HepG2 (cell line): Measurements from ENCODE around the gene TMEM61. TPM values are rescaled to one million over a fixed set of nuclear protein-coding genes. Genes with fewer than 3 reads are reported as not detected.
A peak's percentile ranks its signal among the peaks of the same experiment; 100 is the strongest.

Source experiments
- ATAC-seq: fragments of 200-7000 bp; cut with Tn5 transposase; 3 replicates; pipeline ENCODE4 v1.9.1; 2020; ENCODE audit warnings: mild to moderate bottlenecking, moderate library complexity
- BruUV-seq: library from RNA; stranded (reverse); fragments of 400-500 nt; replicated peaks from 2 replicates; lab custom pipeline; 2021; lab: Mats Ljungman, UMichigan
- CTCF ChIA-PET: fragments of 300-600 bp; formaldehyde crosslinking; extraction: SDS; loops from one replicate; lab custom pipeline; 2021; ENCODE audit warnings: low total read pairs, inconsistent platforms, low intra/inter-chr PET ratio; lab: Yijun Ruan, JAX
- POLR2A ChIA-PET: fragments of 350-600 bp; sonication (Branson Sonifier 250); formaldehyde crosslinking; loops from one replicate; lab custom pipeline; 2020; ENCODE audit warnings: antibody characterized with exemption, inconsistent platforms; lab: Yijun Ruan, JAX
- DNase-seq: peaks from one replicate; pipeline ENCODE4 v3.0.0-alpha.2; 2015; ENCODE audit warnings: low spot score
- FAIRE-seq: peaks from 3 replicates; lab custom pipeline; 2011; peaks lifted over from hg19 to GRCh38; lab: Jason Lieb, UNC
- H2AFZ ChIP-seq: one replicate; pipeline ENCODE4 v1.6.1; 2011; ENCODE audit warnings: low read length, inconsistent platforms
- H3K27ac ChIP-seq: fragments of 300-600 bp; 3 replicates; pipeline ENCODE4 v1.8.0; 2011; ENCODE audit warnings: mixed run types, mild to moderate bottlenecking, mixed read lengths, low read length, inconsistent platforms; ENCODE audit not compliant: insufficient read depth; ENCODE audit errors: extremely low read length
- H3K27me3 ChIP-seq, 2 experiments: fragments of 200-600 bp in 1 of 2; 2 replicates in 1 of 2; 3 replicates in 1 of 2; pipeline versions ENCODE4 v1.6.0 to v1.8.0; 2011; ENCODE audit warnings: low read length in 2 of 2, mild to moderate bottlenecking in 2 of 2, moderate library complexity in 2 of 2, inconsistent platforms in 1 of 2; ENCODE audit not compliant: insufficient read depth in 2 of 2, control insufficient read depth in 1 of 2
- H3K36me3 ChIP-seq, 2 experiments: fragments of 200-600 bp in 1 of 2; replicated peaks in 1 of 2; 2 replicates in 1 of 2; 3 replicates in 1 of 2; pipeline versions ENCODE4 v1.5.1 to v1.8.0; 2011; ENCODE audit warnings: low read length in 2 of 2, inconsistent platforms in 1 of 2; ENCODE audit not compliant: insufficient read depth in 2 of 2, control insufficient read depth in 1 of 2
- H3K4me1 ChIP-seq: 2 replicates; pipeline ENCODE4 v1.5.1; 2012; ENCODE audit warnings: low read length, inconsistent platforms; ENCODE audit not compliant: insufficient read depth
- H3K4me2 ChIP-seq: 2 replicates; pipeline ENCODE4 v1.6.0; 2011; ENCODE audit warnings: low read depth, low read length, inconsistent platforms
- H3K4me3 ChIP-seq, 3 experiments: fragments of 200-600 bp in 1 of 3; sonication (generic), shearing (Covaris generic) in 1 of 3; replicated peaks in 1 of 3; 2 replicates each; pipeline ENCODE4 v1.5.1; 2011 to 2016; ENCODE audit warnings: low read length in 3 of 3, inconsistent platforms in 2 of 3, low read depth in 2 of 3, mild to moderate bottlenecking in 2 of 3, control low read depth in 1 of 3, mixed read lengths in 1 of 3; ENCODE audit not compliant: insufficient read depth in 1 of 3
- H3K79me2 ChIP-seq: one replicate; pipeline ENCODE4 v1.6.1; 2011; ENCODE audit warnings: low read length, inconsistent platforms; ENCODE audit not compliant: insufficient read depth
- H3K9ac ChIP-seq: 2 replicates; pipeline ENCODE4 v1.6.0; 2011; ENCODE audit warnings: mild to moderate bottlenecking, low read depth, low read length, inconsistent platforms; ENCODE audit not compliant: insufficient read depth
- H3K9me3 ChIP-seq: 2 replicates; pipeline ENCODE4 v1.5.1; 2012; ENCODE audit warnings: mild to moderate bottlenecking, low read length
- H4K20me1 ChIP-seq: 2 replicates; pipeline ENCODE4 v1.6.0; 2011; ENCODE audit warnings: inconsistent platforms, mild to moderate bottlenecking, low read length, moderate library complexity; ENCODE audit not compliant: insufficient read depth
- FOXK1 ChIP-seq: sonication (generic); formaldehyde crosslinking; IDR thresholded peaks from 2 replicates; pipeline ENCODE4 v1.4.0; 2020; ENCODE audit warnings: low read depth, missing genetic modification reagents, borderline replicate concordance
- NFATC3 ChIP-seq: sonication (generic); formaldehyde crosslinking; IDR thresholded peaks from 2 replicates; pipeline ENCODE4 v1.5.1; 2020; ENCODE audit warnings: mild to moderate bottlenecking, missing genetic modification reagents
- SKIL ChIP-seq: sonication (generic); formaldehyde crosslinking; IDR thresholded peaks from 2 replicates; pipeline ENCODE4 v1.8.0; 2022; ENCODE audit warnings: missing genetic modification reagents, mild to moderate bottlenecking, moderate library complexity, borderline replicate concordance
- TBX2 ChIP-seq: sonication (generic); formaldehyde crosslinking; IDR thresholded peaks from 2 replicates; pipeline ENCODE4 v1.5.0; 2020; ENCODE audit warnings: missing genetic modification reagents, mild to moderate bottlenecking, borderline replicate concordance
- ZNF234 ChIP-seq: sonication (generic); formaldehyde crosslinking; conservative IDR thresholded peaks from 2 replicates; pipeline ENCODE4 v1.5.1; 2020; ENCODE audit warnings: mild to moderate bottlenecking, missing genetic modification reagents
- ZNF30 ChIP-seq: sonication (generic); formaldehyde crosslinking; IDR thresholded peaks from 2 replicates; pipeline ENCODE4 v1.5.0; 2020; ENCODE audit warnings: mild to moderate bottlenecking, missing genetic modification reagents
- whole genome bisulfite sequencing: methylation state at CpG from one replicate; pipeline ENCODE4 v1.1.6; 2017; ENCODE audit warnings: low lambda C conversion rate; 5-methylcytosine and 5-hydroxymethylcytosine counted together
- in situ Hi-C: cut with HindIII; loops from 2 replicates; pipeline ENCODE4 v1.10.0; 2017; ENCODE audit warnings: low pct_unique_long_range_greater_than_20kb; ENCODE audit not compliant: extremely low pct_ligation_motif_present
- intact Hi-C: fragments of 100-400 bp; cut with micrococcal nuclease; formaldehyde crosslinking; loops from one replicate; pipeline ENCODE4 v1.10.0; 2022; ENCODE audit not compliant: unreplicated experiment
- polyA plus RNA-seq, 8 experiments: library from polyadenylated mRNA; depleted of rRNA in 3 of 8; stranded (reverse) in 7 of 8; unstranded in 1 of 8; fragments of >200 nt; fragmentation: Illumina TruSeq in 4 of 8; extraction: Trizol in 4 of 8; gene quantifications; 2 replicates each; pipeline versions ENCODE4 v1.2.1 to v1.2.3, GENCODE V29; 2011 to 2016; ENCODE audit warnings: low read depth in 4 of 8, missing spikeins in 1 of 8, mixed read lengths in 1 of 8; ENCODE audit not compliant: insufficient read depth in 1 of 8
- total RNA-seq, 5 experiments: library from RNA; depleted of rRNA; stranded (reverse); fragments of >200 nt; fragmentation: Illumina TruSeq; extraction: Trizol; gene quantifications; 2 replicates each; pipeline ENCODE4 v1.2.3, GENCODE V29; 2016; ENCODE audit warnings: low read depth in 1 of 5

The TMEM61 gene
- total and polyA plus RNA-seq, 2 of the 13 experiments (the other 11 are each of a cell fraction or from before 2014, with no cell fraction given) = not detected

- intact Hi-C loops (loop anchor here (1.0 kb wide), 1 partner anchor 46 kb away; no protein-coding TSS in a partner anchor), in situ Hi-C loops (loop anchor here (5.0 to 10.0 kb wide), 2 partner anchors 44 to 181 kb away; no protein-coding TSS in a partner anchor)
- ATAC-seq = no peak
- Histone ChIP-seq H3K36me3 (no peaks in the 10 kb centered on the region), H3K4me3 (no peak overlapping the region), H3K27me3 (peaks cover 0 to 50% of the 10 kb centered on the region in 2 experiments), H2AFZ (no peak overlapping the region), H3K79me2 (no peaks in the 10 kb centered on the region), H3K9ac (no peak overlapping the region), H3K27ac (no peak overlapping the region), H3K9me3 (no peaks in the 10 kb centered on the region), H4K20me1 (no peaks in the 10 kb centered on the region)
- DNase-seq = no peak
- no peak for FAIRE-seq
- WGBS = 43% methylated on average over 5 of the region's 9 CpGs
- CTCF ChIA-PET = interaction anchor here (1.2 to 3.9 kb wide), 3 partner anchors 23 to 50 kb away, joined by 5 to 22 read pairs (median 19); no protein-coding TSS in a partner anchor
- TF ChIP-seq SKIL (CRISPR knock-in tag) = 0 out of 2 replicates have a peak, but pooled peaks have one; percentile 13
- TF ChIP-seq TBX2 (CRISPR knock-in tag) = no peak
- TF ChIP-seq NFATC3 (CRISPR knock-in tag) = no peak
- TF ChIP-seq FOXK1 (CRISPR knock-in tag) = no peak
- TF ChIP-seq ZNF30 = no peak
- no peak for TF ChIP-seq ZNF234 (CRISPR knock-in tag)
- TF ChIP-seq, all 625 proteins: peak for 1
- H3K4me2 ChIP-seq = no peak overlapping the region
- no TSS peak for BruUV-seq
- peaks cover 15% of the 10 kb centered on the region for H3K4me1 ChIP-seq
- POLR2A ChIA-PET = no interaction called here
These were observed 15.4 kb downstream of the TMEM61 start for GRCh38 chr1:54995835-54996234.
